NT2/D1 (cell line): Measurements from ENCODE around the gene CFAP20DC.

Experiments
- SUZ12 ChIP-seq: IDR thresholded peaks from 2 replicates; pipeline ENCODE4 v1.6.1; 2011; ENCODE audit not compliant: insufficient read length, insufficient read depth; ENCODE audit errors: extremely low read depth
- YY1 ChIP-seq: IDR thresholded peaks from 2 replicates; pipeline ENCODE4 v1.6.1; 2011; ENCODE audit not compliant: insufficient read length, insufficient read depth
- ZNF274 ChIP-seq: IDR thresholded peaks from 2 replicates; pipeline ENCODE4 v1.6.1; 2011; ENCODE audit warnings: mild to moderate bottlenecking, low read depth, low read length

GRCh38 chr3:59046839-59047238, 3.0 kb downstream of the CFAP20DC start:
- no peak for TF ChIP-seq ZNF274
- TF ChIP-seq YY1 = no peak
- TF ChIP-seq SUZ12 = no peak
